H54 (cell line): ENCODE data around the gene SRCIN1.

Experiments used
- DNase-seq: peaks from one replicate; pipeline ENCODE4 v3.0.0; 2011; ENCODE audit warnings: low spot score, mixed read lengths; ENCODE audit not compliant: insufficient read length
- FAIRE-seq: peaks from 3 replicates; lab custom pipeline; 2011; peaks lifted over from hg19 to GRCh38; lab: Jason Lieb, UNC
- POLR2A ChIP-seq: IDR thresholded peaks from 2 replicates; pipeline ENCODE4 v1.6.1; 2011; ENCODE audit warnings: low read depth, mild to moderate bottlenecking, low read length

SRCIN1 gene

DNA sequence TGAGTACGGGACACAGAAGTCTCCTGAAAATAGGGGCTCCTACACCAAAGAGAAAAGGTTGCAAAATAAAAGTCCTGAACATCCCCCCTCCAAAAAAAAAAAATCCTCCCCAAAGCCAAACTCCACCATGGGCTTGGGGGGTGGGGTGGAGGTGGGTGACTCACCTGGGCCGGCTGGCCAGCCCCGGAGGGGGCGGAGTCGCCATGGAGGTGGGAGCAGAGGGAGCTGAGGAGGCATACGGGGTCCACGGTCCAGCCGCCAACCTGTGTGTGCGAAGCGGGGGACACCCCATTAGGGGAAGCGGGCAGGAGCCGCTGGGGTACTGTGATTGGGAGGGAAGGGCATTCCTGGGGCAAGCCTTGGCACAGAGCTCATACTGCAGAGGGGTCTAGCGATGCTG is 31.0 kb downstream of the SRCIN1 start:
- TF ChIP-seq POLR2A = no peak
- no peak for FAIRE-seq
- DNase-seq = no peak

GRCh38 chr17:38572669-38573365 is 32.9 kb downstream of the SRCIN1 start:
- no peak for TF ChIP-seq POLR2A
- no peak for DNase-seq
- FAIRE-seq = no peak

DNA sequence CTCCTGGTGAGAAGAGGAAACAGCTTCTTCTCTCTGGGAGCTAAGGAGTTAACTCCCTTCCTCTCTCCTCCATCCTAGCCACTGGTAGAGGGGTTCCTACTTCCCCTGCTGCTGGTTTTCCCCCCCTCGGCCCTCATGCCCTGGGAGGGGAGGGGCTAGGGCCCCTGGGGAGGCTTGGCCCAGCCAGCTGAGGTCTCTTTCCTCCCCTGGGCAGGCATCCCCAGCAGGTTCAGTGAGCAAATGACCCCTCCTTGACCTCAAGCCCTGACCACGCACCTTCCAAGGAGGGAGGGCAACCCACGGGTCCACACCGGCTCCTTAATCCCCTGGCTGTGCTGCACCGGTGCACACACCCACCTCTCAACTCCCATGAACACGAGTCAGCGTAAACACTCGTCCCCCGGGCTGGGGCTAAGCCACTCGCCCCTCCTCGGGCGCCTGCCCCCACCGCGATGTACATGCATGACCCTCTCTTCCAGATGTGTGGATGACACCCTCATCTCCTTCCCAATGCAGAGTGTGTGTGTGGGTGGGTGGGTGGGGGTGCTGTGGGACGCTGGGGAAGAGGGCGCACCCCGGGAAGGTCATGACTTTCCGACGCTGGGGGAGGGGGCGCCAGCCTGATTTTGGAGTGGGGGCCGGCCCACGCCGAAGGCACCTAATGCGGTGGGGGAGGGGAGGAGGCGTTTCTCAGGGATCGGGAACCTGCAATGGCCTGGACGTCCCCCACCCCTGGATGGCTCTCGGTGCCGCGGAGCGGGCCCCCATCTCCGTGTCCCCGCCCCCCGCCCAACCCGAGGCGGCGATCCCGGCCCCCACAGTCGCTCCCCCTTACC is 33.7 kb downstream of the SRCIN1 start:
- TF ChIP-seq POLR2A = no peak
- DNase-seq = no peak
- no peak for FAIRE-seq

- DNase-seq (no peak), FAIRE-seq (no peak)
- no peak for TF ChIP-seq POLR2A
Measured at GRCh38 chr17:38569701-38570512, 35.8 kb downstream of the SRCIN1 start.

DNA sequence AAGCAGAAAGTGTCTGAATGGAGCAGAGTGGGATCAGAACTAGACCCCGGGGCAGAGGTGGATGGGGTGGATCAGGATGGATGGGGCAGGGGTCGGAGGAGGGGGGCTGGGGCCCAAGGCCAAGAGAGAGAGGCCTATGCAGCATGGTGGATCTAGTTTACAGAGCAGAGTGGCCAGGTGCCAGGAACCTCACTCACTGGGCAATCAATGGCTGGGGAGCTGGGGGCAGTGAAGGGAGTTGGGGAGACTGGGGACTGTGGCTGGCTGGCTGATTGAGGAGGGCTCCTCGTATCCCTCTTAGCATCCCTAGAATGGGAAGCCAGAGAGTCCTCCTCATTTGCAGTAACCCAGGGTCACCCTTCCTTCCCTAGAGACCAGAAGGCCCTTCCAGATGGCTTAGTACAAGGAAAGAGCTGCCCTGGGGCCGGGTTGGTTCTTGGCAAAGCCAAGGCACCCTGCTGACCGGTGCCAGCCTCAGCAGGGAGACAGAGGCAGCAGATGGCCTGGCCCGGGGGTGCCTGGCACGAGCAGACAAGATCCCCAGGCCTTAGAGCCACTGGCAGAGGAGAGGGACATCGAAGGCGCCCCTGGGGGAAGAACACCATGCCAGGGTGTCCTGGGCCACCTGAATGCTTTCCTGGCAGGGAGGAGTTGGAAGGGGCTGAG is 36.8 kb downstream of the SRCIN1 start:
- DNase-seq = no peak

GRCh38 chr17:38568274-38568673 is 37.5 kb downstream of the SRCIN1 start:
- FAIRE-seq (no peak), DNase-seq (no peak)
- TF ChIP-seq POLR2A = no peak

More for the DNA sequence above, 36.8 kb downstream of the SRCIN1 start:
- no peak for TF ChIP-seq POLR2A
- no peak for FAIRE-seq

GRCh38 chr17:38567350-38567749 is 38.4 kb downstream of the SRCIN1 start:
- DNase-seq = no peak
- TF ChIP-seq POLR2A = no peak
- FAIRE-seq = no peak

GRCh38 chr17:38566666-38567031 is 39.1 kb downstream of the SRCIN1 start:
- TF ChIP-seq POLR2A = no peak
- FAIRE-seq (no peak), DNase-seq (no peak)

DNA sequence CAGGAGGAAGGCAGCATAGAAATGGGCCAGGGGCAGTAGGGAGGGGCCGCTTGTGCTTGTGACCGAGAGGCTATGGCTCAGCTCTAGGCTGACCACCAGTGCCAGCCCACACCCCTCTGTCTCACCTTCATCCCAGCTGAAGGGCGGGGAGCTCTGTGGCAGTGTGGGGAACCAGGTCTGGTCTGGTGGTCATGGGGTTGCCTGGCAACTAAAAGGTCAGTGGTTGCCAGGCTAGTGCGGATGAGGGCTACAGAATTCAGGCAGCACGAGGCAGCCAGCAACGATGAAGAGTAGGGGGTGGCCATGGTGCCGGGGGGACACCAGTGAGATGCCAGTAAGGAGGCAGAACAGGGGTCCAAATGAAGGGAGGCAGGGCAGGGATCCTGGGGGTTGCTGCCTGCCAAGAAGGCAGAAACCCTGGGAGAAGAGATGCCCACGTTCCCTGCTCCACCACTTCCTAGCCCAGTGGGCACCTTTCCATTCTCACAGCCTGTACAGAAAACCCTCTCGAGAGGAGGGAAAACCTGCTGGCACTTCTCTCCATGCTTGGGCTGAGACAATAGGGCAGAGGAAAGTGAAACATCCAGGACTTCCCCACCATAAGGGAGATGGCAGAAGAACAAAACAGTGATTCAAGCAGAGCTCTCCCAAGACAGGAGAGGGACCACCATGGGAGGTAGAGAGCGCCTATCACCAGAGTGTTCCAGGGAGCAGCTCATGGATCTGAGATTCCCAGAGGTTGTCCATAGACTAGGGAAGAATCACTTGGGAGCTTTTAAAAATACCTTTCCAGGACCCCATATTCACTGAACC is 39.7 kb downstream of the SRCIN1 start:
- DNase-seq (no peak), FAIRE-seq (no peak)
- no peak for TF ChIP-seq POLR2A

DNA sequence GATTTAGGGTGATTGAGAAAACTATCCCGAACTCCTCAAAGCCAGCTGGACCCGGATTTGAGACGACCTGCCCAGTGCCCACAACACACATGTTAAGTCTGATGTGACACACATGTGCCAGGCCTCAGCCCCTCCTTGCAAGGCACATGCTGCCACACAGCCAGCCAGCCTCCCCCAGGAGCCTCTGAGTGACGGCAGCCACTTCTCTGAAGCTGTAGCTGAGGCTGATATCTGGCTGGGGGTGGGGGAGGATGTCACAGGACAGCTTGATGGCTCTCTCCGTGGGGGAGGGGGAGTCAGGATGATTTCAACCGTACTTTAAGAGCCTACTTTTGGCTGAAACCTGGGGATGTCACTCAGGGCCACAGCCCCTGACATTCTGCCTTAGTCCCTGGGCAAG is 40.9 kb downstream of the SRCIN1 start:
- DNase-seq (no peak), FAIRE-seq (no peak)

GRCh38 chr17:38564254-38564837 is 41.4 kb downstream of the SRCIN1 start:
- FAIRE-seq = no peak
- no peak for DNase-seq
- no peak for TF ChIP-seq POLR2A

More for the DNA sequence above, 40.9 kb downstream of the SRCIN1 start:
- no peak for TF ChIP-seq POLR2A
